Epithelial cell of esophagus (primary cell): ENCODE measurements around the gene FAM76A.
"Not testable (repeated sequence)": the region's sequence is repeated elsewhere in the genome, so short reads cannot be mapped to it uniquely, and the experiment has no call there.

Experiments used
- DNase-seq: peaks from one replicate; pipeline ENCODE4 v3.0.0; 2010; ENCODE audit warnings: low read depth
- H3K4me3 ChIP-seq: 2 replicates; pipeline ENCODE4 v1.5.1; 2011; ENCODE audit warnings: mild to moderate bottlenecking, low read length, control low read depth
- TF ChIP-seq, protein P1 (sequence below): IDR thresholded peaks from 2 replicates; pipeline ENCODE4 v1.5.1; 2011; ENCODE audit warnings: low read depth, mild to moderate bottlenecking, low read length, control low read depth, inconsistent platforms; ENCODE audit not compliant: insufficient read depth; ENCODE audit errors: missing control alignments

The FAM76A gene

DNA sequence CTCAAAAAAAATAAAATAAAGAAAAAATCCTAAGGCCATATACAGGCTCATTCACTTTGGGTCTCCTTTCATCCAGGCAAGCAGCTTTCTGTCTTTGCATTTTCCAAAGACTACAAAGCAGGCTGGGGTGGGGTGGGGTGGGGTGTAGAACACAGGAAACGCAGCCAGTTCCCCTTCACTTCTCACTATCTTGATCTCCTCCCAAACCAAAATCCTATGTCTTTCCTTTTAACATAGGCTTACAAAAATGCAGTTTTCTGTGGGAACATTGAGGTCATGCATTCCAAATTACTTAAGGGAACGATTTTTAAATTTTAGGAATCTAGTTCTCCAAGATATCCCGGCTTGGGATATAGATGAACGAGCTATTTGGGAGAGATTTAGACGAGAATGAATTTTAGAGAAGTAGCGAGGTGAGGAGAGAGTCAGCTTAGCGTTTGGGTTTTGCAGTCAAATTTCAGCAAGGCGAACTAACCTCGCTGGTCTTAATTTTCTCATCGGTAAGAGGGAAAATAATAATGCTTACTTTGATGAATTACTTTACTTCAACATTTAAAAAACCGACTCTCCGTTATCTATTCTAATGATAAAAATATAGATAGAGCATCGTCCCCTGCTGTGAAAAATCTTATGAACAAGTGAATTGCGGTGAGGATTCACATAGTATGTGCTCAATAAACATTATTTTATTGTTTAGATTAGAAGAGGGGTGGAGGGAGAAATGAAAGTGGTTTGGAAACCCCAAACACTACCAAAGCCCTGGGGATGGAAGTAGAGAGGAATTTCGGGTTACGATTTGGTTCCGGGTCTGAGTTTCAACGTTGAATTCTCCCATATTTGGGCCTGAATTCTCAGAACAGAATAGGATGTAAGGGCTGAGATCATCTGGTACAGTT, 46.5 kb downstream of the FAM76A start:
- no peak for DNase-seq
- TF ChIP-seq, protein P1, sequence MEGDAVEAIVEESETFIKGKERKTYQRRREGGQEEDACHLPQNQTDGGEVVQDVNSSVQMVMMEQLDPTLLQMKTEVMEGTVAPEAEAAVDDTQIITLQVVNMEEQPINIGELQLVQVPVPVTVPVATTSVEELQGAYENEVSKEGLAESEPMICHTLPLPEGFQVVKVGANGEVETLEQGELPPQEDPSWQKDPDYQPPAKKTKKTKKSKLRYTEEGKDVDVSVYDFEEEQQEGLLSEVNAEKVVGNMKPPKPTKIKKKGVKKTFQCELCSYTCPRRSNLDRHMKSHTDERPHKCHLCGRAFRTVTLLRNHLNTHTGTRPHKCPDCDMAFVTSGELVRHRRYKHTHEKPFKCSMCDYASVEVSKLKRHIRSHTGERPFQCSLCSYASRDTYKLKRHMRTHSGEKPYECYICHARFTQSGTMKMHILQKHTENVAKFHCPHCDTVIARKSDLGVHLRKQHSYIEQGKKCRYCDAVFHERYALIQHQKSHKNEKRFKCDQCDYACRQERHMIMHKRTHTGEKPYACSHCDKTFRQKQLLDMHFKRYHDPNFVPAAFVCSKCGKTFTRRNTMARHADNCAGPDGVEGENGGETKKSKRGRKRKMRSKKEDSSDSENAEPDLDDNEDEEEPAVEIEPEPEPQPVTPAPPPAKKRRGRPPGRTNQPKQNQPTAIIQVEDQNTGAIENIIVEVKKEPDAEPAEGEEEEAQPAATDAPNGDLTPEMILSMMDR, result no peak
- H3K4me3 ChIP-seq, result peak overlapping the region; percentile 43

DNA sequence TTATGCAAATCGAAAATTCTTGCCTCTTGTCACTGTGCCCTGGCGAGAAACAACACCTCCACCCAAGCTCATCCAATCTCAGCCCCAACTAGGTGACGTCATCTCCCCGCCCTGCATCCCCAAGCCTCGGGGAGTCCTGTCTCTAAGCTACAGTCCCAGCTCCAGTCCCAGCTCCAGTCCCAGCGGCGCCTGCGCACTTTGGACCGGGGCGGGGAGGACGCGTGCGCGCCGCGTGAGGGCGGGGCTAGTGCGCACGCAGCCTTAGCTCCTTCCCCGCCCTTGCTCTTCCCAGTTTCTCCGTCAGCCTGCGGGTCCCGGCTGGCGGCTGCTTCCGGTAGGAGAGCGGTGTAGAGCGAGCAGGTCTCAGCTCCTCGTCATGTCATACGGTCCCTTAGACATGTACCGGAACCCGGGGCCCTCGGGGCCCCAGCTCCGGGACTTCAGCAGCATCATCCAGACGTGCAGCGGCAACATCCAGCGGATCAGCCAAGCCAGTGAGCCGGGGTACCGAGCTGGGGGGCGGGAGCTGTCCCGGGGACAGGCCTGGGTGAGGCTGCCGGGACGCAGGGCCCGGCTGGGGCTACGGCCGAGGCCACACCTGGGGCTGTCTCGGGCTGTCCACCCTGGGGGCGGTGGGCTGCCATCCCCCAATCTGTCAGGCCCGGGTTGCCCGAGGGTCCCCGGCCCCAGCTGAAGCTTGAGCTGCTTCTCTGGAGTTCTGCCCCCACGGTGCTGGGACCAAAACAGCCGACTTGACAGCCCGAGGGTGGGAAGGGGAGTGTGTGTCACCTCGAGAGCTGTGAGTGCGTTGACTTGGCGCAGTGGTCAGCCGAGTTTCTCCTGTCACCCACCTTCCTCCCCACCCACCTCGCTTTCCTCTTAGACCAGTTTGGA, 47.4 kb downstream of the FAM76A start, which contains the start of gene STX12:
TSS of gene STX12 (plus strand) at position 288 of the 894 bp plus-strand sequence. CDS start at position 377, 89 bp downstream.
- TF ChIP-seq, protein P1, result no peak
- peak; percentile 100 for DNase-seq
- H3K4me3 ChIP-seq, result peak within 1 kb of the TSS; percentile 96

DNA sequence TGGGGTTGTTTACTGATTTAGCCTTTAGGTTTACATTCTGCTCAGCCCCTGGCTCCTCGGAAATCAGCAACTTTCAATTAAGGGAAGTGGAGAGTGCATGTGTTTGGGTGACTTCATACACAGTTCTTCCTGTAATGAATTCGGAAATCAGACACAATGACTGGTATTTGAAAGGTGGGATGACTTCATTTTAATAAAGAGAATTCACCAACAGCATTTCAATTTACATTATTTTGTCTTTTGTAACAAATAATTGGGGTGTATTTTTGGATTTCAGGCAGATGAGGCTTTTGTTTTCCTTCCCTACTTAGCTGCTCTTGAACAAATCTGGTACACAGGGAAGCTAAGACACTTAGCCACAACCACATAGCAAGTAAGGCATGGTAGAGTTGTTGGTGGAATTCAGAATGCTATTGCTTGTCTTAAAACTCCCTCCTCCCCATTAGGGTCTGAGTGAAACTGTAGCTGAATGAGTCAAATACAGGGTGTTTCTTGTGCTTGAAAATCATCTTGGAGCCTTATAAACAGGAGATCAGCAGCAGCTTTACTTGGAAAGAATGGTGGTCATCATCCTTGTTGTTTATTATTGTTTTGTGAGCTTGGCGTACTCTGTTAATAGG, 48.2 kb downstream of the FAM76A start:
- H3K4me3 ChIP-seq, result peak overlapping the region; percentile 96
- TF ChIP-seq, protein P1, result no peak
- peak; percentile 16 for DNase-seq

DNA sequence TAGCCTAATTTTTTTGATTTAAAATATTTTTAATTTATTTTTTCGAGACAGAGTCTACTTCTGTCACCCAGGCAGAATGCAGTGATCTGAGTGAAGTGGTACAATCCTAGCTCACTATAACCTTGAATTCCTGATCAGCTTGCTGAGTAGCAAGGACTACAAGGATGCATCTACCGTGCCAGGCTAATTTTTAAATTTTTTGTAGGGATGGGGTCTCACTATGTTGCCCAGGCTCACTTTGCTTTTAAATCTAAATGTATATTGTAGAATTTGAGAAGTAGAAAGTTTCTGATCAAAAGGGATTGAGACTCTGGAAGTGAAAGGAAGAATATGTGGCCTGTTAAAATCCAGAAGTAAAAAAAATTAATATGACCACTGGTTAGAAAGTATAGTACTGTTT, 48.9 kb downstream of the FAM76A start:
- DNase-seq, result no peak
- TF ChIP-seq, protein P1, result no peak
- peak overlapping the region; percentile 22 for H3K4me3 ChIP-seq

DNA sequence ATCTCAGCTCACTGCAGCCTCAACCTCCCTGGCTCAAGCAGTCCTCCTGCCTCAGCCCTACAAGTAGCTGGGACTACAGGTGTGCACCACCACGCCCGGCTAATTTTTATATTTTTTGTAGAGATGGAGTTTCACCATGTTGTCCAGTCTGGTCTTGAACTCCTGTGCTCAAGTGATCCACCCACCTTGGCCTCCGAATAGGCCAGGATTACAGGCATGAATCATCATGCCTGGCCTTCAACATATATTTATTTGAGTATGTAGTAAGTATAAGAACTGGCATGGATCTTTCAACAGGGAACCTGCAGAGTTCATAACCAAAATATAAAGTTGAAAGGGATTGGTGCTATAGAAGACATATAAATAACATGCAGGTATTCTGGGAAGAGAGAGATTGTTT, 49.6 kb downstream of the FAM76A start:
- not testable (repeated sequence) for H3K4me3 ChIP-seq
- DNase-seq, result peak; percentile 36

- not testable (repeated sequence) for DNase-seq, H3K4me3 ChIP-seq
These were observed 50.5 kb downstream of the FAM76A start for GRCh38 chr1:27776276-27776675.

DNA sequence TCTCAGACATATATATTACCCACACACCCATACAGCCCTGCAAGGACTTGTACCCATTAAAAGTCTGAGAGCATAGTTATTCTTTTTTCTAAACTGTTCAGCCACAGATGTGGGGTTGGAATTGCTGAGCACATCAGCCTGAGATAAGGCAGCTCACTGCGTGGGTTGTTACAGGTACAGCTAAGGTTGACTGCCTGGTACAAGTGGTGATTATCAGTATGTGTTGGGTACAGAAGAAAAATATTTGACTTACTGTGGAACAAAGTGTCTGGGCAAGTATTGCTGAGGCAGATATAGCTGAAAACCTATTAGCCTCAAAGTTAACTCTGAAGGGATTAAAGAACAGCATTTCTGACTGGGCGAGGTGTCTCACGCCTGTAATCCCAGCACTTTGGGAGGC, 52.3 kb downstream of the FAM76A start:
- no peak overlapping the region for H3K4me3 ChIP-seq
- TF ChIP-seq, protein P1, result no peak
- no peak for DNase-seq
